DMS 273 (cell line): Measurements from ENCODE around the gene ZHX3.

Experiments used
- DNase-seq: peaks from one replicate; lab custom pipeline; 2025; ENCODE audit not compliant: unreplicated experiment; lab: John Stamatoyannopoulos, UW

Gene ZHX3

GRCh38 chr20:41300886-41301285 is 16.6 kb downstream of the ZHX3 start:
- DNase-seq, result no peak

DNA sequence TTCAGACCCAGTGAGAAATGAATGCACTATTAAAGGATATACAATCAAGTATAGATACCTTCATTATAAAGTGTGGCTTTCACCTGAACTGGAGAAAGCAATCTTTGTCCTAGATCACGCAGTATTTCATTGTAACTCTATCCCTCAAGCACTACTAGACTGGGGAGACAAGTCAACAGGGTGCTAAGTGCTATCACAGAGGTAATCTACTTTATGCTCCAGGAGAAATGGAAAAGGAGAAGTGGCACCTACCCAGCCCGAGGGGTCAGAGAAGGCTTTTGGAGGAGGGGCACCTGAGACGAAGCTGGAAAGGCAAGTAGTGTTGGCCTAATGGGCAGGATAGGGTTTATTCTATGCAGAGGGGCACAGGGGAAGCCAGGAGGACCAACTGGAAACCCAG is 17.1 kb downstream of the ZHX3 start:
- no peak for DNase-seq

- DNase-seq, result no peak
Observed at GRCh38 chr20:41299899-41300298, 17.6 kb downstream of the ZHX3 start.

- peak; percentile 36 for DNase-seq
Observed at GRCh38 chr20:41293269-41294037, 24.1 kb downstream of the ZHX3 start.

GRCh38 chr20:41290804-41291389 is 26.6 kb downstream of the ZHX3 start:
- no peak for DNase-seq

DNA sequence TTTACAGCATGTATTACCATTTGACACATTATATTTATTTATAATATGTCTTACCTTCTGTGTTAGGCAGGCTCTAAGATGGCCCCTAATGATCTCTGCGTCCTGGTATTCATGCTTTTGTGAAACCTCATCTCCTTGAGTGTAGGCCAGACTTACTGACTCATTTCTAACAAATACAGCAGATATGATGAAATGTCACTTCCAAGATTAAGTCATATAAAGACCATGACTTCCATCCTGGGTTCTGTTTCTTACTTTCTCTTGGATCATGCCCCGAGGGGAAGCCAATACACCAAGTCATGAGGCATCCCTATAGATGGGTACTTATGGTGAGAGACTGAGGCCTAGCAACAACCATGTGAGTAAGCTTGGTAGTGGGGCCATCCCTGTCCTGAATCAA is 30.2 kb downstream of the ZHX3 start:
- no peak for DNase-seq

DNA sequence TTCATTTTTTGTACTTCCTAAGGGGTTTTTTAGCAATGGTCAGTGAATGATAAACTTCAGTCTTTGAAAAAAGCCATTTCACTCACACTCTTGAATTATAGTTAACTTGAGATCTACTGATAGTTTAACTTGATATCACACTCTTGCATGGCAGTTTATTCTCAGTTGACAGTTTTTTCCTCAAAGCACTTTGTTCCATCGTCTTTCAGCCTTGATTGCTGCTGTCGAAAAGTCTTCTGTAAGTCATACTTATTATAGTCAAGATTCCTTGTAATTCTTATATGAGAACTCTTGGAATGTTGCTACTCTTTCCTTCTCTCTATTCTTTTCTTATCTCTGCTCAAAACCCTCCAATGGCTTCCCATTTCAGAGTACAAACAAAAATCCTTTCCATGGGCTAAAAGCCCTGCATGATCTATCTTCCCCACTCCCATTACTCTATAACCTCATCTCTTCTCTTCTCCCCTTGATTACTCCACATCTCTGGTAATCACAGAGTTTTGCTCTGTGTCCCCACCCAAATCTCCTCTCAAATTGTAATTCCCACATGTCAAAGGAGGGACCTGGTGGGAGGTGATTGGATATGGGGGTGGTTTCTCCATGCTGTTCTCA is 31.2 kb downstream of the ZHX3 start:
- no peak for DNase-seq

DNA sequence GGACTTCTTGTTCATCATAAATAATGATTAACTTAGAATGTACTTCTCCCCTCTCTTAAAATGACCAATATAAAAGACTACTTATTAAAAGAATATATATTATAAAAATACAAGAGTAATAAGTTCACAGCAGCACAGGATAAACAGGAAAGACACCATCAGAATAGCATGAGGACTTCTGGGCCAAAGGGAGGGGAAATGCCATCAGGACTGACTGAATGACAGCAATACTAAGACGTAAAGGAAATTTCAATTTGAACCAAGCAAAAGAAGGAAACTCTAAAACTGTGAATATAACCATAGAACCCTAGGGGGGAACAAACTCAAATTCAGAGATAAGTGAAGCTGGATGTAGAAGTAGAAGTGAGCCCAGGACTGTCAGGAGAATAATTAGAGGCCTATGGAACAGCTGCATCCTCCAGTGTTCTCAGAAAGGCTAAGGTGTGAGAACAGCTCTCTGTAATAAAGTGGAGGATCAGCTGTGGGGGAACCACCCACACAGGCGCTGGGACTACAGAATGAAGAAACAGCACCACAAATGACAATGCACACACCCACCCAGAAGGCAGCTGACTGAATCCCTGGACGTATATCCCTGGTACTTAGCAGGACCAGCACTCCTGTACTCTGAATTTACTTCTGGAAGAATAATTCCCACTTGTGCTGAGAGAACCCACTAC is 37.8 kb downstream of the ZHX3 start:
- no peak for DNase-seq

DNA sequence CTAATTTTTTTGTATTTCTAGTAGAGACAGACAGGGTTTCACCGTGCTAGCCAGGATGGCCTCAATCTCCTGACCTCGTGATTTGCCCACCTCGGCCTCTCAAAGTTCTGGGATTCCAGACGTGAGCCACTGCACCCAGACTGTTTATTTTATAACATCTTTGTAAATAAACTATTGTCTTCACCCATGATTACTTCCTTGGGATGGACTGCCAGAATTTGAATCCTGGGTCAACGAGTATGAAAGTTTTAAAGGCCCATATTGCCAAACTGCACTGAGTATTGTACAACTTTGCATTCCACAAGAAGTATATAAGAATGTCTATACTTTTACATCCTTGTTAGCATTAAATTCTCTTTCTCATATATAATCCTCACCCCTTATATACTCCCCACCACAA is 38.6 kb downstream of the ZHX3 start:
- DNase-seq, result no peak

- DNase-seq, result no peak
Observed at GRCh38 chr20:41277049-41277448, 40.5 kb downstream of the ZHX3 start.

DNA sequence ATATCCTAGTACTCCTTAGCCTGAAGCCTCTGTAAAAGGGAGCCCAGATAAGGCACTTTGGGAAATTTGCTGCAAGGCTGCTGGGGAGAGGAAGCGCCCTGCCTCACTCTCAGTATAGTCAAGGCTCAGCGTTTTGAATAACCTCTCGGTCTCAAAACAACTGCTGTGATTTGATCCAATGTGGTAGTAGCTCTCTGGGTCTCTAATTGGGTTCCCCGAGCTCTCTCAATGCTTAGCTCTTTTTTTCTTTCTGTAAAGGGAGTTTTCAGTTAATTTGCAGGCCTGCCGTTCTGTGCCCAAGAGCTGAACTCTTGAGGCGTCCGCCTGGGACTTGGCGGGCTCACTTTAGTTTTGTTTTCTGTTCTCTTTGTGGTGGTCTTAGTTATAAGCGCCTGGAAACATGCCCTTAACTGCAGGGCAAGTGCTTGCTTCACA is 41.2 kb downstream of the ZHX3 start:
- DNase-seq, result no peak

GRCh38 chr20:41275301-41275731 is 42.2 kb downstream of the ZHX3 start:
- DNase-seq, result no peak

DNA sequence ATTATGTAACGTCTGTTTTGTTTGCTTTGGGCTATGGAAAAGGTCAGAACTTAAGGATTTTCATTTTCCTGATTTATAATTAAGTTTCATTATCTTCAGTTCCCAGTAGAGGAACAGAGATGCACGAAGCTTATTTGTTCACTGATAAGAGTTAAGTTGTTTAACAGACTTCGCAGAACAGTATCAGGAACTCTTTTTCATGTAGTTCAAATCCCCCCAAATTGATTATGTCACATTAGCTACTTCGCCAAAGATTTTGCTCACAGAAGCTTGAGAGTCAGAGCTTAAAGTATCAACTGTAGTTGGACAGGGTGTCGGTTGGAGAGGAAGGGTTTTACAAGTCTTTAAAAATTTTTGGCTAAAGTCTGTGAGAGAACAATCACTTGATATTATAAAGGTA is 43.4 kb downstream of the ZHX3 start:
- DNase-seq, result no peak

GRCh38 chr20:41273445-41273844 is 44.1 kb downstream of the ZHX3 start:
- no peak for DNase-seq

DNA sequence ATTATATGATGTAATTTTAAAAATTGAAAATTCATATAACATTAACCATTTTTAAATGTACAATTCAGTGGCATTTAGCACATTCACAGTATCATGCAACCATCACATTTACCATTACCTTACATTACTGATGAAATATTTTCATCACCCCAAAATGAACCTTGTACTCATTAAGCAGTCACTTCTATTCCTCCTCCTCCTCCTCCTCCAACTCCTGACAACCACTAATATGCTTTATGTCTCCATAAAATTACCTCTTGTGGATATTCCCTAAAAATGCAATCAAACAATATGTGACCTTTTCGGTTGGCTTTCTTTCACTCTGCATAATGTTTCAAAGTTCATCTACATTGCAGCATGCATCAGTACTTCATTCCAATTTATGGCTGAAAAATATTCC is 45.2 kb downstream of the ZHX3 start:
- DNase-seq, result no peak

DNA sequence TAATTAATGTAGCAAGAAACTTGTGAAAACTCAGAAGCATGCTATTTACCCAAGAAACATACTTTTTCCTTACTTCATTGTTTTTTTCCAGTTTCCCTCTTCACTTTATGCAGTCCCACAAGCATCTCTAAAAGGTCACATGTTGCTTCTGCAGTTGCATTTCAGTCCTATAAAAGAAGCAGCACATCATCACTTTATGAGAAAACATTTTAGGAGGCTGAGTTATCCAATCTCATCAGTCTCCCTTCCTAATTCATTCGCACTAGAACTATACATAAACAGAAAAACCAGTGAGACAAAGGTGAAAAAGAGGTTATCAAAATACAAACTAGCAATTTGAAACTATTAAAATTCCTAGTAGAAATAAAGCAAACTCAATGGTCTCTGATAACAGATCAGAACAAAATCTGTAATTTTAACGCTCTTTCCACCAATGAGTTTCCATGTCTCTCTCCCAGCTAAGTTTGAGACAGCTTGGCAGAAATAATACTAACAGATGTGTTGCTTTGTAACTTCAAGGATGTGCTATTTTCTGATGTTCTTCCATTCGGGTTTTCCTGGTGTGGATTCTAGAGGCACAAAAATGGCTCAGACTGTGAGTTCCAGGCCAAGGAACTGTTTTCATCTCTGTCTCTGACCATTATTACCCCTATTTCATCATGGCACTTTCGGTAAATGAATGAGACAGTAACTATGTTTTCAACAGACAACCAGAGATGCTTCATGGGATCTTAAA is 48.4 kb downstream of the ZHX3 start:
- DNase-seq, result peak; percentile 26

GRCh38 chr20:41268402-41268801 is 49.1 kb downstream of the ZHX3 start:
- no peak for DNase-seq

DNA sequence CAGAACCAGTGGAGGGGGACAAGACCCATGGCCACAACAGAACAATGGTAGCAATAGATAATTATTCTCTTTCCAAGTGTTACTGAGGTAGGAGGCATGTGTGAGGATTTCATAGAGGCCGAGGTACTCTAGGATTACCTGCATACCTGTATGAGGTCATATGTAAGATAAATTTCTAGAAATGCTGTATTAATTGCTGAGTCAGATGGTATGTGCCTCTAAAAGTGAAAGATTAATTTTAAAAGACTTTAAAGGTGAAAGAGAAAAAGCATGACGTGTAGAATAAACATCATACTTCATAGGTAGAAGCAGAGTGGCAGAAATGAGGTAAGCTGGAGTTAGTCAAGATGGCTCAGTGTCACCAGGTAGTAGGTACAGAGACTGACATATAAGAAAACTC is 51.6 kb downstream of the ZHX3 start:
- DNase-seq, result no peak

DNA sequence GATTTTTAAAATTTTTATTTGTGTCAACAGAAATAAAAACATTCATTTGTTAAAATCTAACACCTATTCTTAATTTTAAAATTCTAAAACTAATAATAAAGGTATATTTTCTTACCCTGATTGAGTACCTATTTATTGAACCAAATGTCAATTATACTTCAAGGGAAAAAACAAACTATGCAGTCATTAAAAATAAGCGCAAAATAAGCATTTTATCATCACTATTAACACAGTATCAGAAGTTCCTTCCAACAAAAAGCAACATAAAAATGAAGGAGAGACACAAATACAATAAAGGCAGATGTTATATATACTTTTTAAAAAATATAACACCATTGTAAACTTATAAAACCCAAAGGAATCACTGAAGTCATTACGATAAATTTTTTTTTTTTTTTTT is 52.7 kb downstream of the ZHX3 start:
- no peak for DNase-seq

DNA sequence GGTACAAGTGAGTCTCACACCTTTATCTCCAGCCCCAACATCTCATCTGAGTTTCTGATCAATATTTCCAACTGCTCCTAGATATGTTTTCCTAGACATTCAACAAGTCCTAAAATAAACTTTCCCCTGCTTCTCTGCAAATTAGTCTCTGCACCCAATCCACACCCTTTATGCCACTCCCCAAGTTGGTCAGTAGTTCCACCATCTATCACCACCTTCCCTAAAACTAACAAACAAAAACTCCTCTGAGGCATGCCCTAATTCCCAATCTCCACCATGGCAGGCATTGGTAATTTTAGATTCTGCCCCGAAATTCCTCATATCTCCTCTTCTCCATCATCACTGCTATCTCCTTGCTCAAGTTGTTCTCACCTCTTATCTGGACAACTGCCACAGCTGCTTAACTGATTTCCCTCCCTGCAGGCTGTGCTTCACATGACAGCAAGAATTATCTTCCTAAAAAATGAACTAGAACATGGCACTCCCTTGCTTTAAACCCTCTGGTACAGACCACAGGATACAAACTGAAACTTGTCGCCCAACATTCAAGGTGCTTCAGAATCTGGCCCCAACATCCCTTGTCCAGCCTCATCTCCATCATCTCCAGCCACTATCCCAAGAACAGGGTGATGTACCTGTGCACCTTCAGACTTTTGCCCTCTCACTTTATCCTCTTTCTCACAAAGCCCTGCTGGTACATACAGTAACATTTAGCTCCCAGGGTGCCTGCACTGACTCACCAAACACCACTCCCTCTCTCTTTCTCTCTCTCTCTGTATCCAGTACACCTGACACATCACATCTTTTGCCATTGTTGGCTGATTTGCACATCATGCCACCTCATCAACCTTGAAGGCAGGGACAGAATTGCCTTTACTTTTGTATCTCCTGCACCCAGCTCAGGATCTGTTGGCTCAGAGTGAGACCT is 55.5 kb downstream of the ZHX3 start:
- DNase-seq, result no peak
